Sigmoid colon (tissue), 7 donors: ENCODE data around the gene CEACAM8. TPM values are rescaled to one million over a fixed set of nuclear protein-coding genes. Genes with fewer than 3 reads are reported as not detected.
"Not testable (repeated sequence)": the region's sequence is repeated elsewhere in the genome, so short reads cannot be mapped to it uniquely, and the experiment has no call there.

Source experiments
- DNase-seq: peaks from one replicate; pipeline ENCODE4 v3.0.0-alpha.2; 2019
- H3K27ac ChIP-seq, 4 donors: fragments of 200-600 bp; sonication (generic); one replicate each; pipeline ENCODE4 v1.5.1; 2016 to 2019; ENCODE audit warnings: mild to moderate bottlenecking in 1 of 4
- H3K27me3 ChIP-seq, 3 donors: fragments of 200-600 bp; sonication (generic); one replicate each; pipeline ENCODE4 v1.5.1; 2019; ENCODE audit warnings: mild to moderate bottlenecking in 1 of 3
- H3K36me3 ChIP-seq, 4 donors: fragments of 200-600 bp; sonication (generic); one replicate each; pipeline ENCODE4 v1.5.1; 2016 to 2019
- H3K4me1 ChIP-seq, 4 donors: fragments of 200-600 bp; sonication (generic); one replicate each; pipeline ENCODE4 v1.5.1; 2017 to 2019
- H3K4me3 ChIP-seq, 4 donors: fragments of 200-600 bp; sonication (generic); one replicate each; pipeline ENCODE4 v1.5.1; 2017 to 2019; ENCODE audit warnings: mild to moderate bottlenecking in 2 of 4, moderate library complexity in 1 of 4
- H3K9me3 ChIP-seq, 4 donors: fragments of 200-600 bp in 3 of 4; sonication (generic) in 3 of 4; one replicate each; pipeline versions ENCODE4 v1.5.1 to v1.6.1; 2013 to 2019
- CTCF ChIP-seq, 4 experiments: fragments of 450-650 bp in 3 of 4; fragments of 200-600 bp in 1 of 4; IDR thresholded peaks; one replicate each; pipeline ENCODE4 v1.5.1; 2016 to 2019; ENCODE audit warnings: antibody characterized with exemption in 4 of 4, mild to moderate bottlenecking in 3 of 4, moderate library complexity in 2 of 4
- EP300 ChIP-seq, 4 donors: sonication (generic); formaldehyde crosslinking; IDR thresholded peaks; one replicate each; pipeline ENCODE4 v1.6.1; 2017; ENCODE audit warnings: antibody characterized with exemption in 4 of 4
- POLR2A ChIP-seq, 2 donors: fragments of 450-650 bp; IDR thresholded peaks; one replicate each; pipeline ENCODE4 v1.6.1; 2016; ENCODE audit warnings: antibody characterized with exemption in 2 of 2, mild to moderate bottlenecking in 2 of 2, moderate library complexity in 2 of 2
- POLR2AphosphoS5 ChIP-seq, 4 donors: sonication (generic); formaldehyde crosslinking; IDR thresholded peaks; one replicate each; pipeline ENCODE4 v1.6.1; 2017; ENCODE audit warnings: antibody characterized with exemption in 4 of 4
- WGBS, 2 donors: extraction: QIAGEN DNeasy Blood & Tissue Kit; methylation state at CpG; one replicate each; pipeline ENCODE4 v1.1.7; 2013; 5-methylcytosine and 5-hydroxymethylcytosine counted together
- intact Hi-C: fragments of 100-400 bp; cut with DNase I; formaldehyde crosslinking; loops from one replicate; pipeline ENCODE4 v1.15.1; 2023
- polyA plus RNA-seq, 3 donors: library from polyadenylated mRNA; stranded (reverse); fragments of 200-250 nt; gene quantifications; one replicate each; pipeline ENCODE4 v1.2.3, GENCODE V29; 2013
- total RNA-seq, 4 donors: library from RNA; depleted of rRNA; stranded (reverse); fragments of >200 nt; gene quantifications; one replicate each; pipeline ENCODE4 v1.1.0, GENCODE V29; 2016
- donor health status: healthy with polysubstance abuse.
- donor health status: Bipolar disorder and iron deficiency.
- donor health status: healthy.

CEACAM8 gene
- total and polyA plus RNA-seq, 7 donors: 0.69 to 0.76 TPM; not detected in 5

- Histone ChIP-seq H3K27ac (no peak overlapping the region), H3K36me3 (no peaks in the 10 kb centered on the region), H3K4me1 (peaks cover 0 to 5% (median 3%) of the 10 kb centered on the region in 4 donors), H3K27me3 (peaks cover 0 to 13% (median 0%) of the 10 kb centered on the region in 3 donors), H3K4me3 (no peak overlapping the region), H3K9me3 (no peaks in the 10 kb centered on the region)
- intact Hi-C loops: no loop called here
- no peak for DNase-seq
- TF ChIP-seq EP300 (IDR thresholded peaks at IDR 0.05) (no peak), CTCF (IDR thresholded peaks at IDR 0.05) (peak; percentile 9 to 59 (median 42))
- 14 to 20% methylated on average over 7 of the region's 7 CpGs for WGBS, 2 donors
Measured at GRCh38 chr19:42563352-42564210, 31.1 kb downstream of the CEACAM8 start.

- intact Hi-C loops: no loop called here
- no peak for DNase-seq
Measured at GRCh38 chr19:42561512-42561911, 33.2 kb downstream of the CEACAM8 start.

GRCh38 chr19:42560731-42561130, 34.0 kb downstream of the CEACAM8 start:
- Histone ChIP-seq H3K9me3 (no peaks in the 10 kb centered on the region), H3K27ac (no peak overlapping the region), H3K4me1 (peaks cover 0 to 5% (median 0%) of the 10 kb centered on the region in 4 donors), H3K27me3 (peaks cover 0 to 13% (median 0%) of the 10 kb centered on the region in 3 donors), H3K36me3 (no peaks in the 10 kb centered on the region), H3K4me3 (no peak overlapping the region)
- intact Hi-C loops: no loop called here
- 83 to 90% methylated on average over 4 of the region's 4 CpGs for WGBS, 2 donors
- DNase-seq: no peak
- TF ChIP-seq EP300 (IDR thresholded peaks at IDR 0.05) (no peak), CTCF (IDR thresholded peaks at IDR 0.05) (no peak), POLR2AphosphoS5 (IDR thresholded peaks at IDR 0.05) (no peak), POLR2A (IDR thresholded peaks at IDR 0.05) (no peak)

More at GRCh38 chr19:42561512-42561911, 33.2 kb downstream of the CEACAM8 start:
- Histone ChIP-seq H3K27me3 (peaks cover 0 to 13% (median 0%) of the 10 kb centered on the region in 3 donors), H3K27ac (no peak overlapping the region), H3K4me1 (peaks cover 0 to 5% (median 0%) of the 10 kb centered on the region in 4 donors), H3K36me3 (no peaks in the 10 kb centered on the region), H3K4me3 (no peak overlapping the region), H3K9me3 (no peaks in the 10 kb centered on the region)
- WGBS, 2 donors: 59 to 81% methylated on average over 2 of the region's 2 CpGs
- TF ChIP-seq EP300 (IDR thresholded peaks at IDR 0.05) (no peak), CTCF (IDR thresholded peaks at IDR 0.05) (no peak), POLR2A (IDR thresholded peaks at IDR 0.05) (no peak), POLR2AphosphoS5 (IDR thresholded peaks at IDR 0.05) (no peak)

- 60 to 63% methylated on average over 7 of the region's 7 CpGs for WGBS, 2 donors
- H3K27me3 ChIP-seq: peaks cover 0 to 13% (median 0%) of the 10 kb centered on the region in 3 donors
- DNase-seq: no peak
Measured at GRCh38 chr19:42558450-42559150, 36.1 kb downstream of the CEACAM8 start.

GRCh38 chr19:42557386-42557871, 37.3 kb downstream of the CEACAM8 start:
- H3K36me3 ChIP-seq, H3K4me3 ChIP-seq: not testable (repeated sequence)
- WGBS, 2 donors: 71 to 77% methylated on average over 10 of the region's 10 CpGs

More at GRCh38 chr19:42558450-42559150, 36.1 kb downstream of the CEACAM8 start:
- TF ChIP-seq EP300 (IDR thresholded peaks at IDR 0.05) (no peak), POLR2A (IDR thresholded peaks at IDR 0.05) (no peak), POLR2AphosphoS5 (IDR thresholded peaks at IDR 0.05) (no peak), CTCF (IDR thresholded peaks at IDR 0.05) (no peak)
- Histone ChIP-seq H3K4me1 (no peaks in the 10 kb centered on the region), H3K27ac (no peak overlapping the region), H3K4me3 (no peak overlapping the region), H3K9me3 (no peaks in the 10 kb centered on the region), H3K36me3 (no peaks in the 10 kb centered on the region)
- intact Hi-C loops: no loop called here

More at GRCh38 chr19:42557386-42557871, 37.3 kb downstream of the CEACAM8 start:
- H3K27ac ChIP-seq, H3K4me1 ChIP-seq, intact Hi-C loops, DNase-seq, H3K9me3 ChIP-seq: not testable (repeated sequence)
- H3K27me3 ChIP-seq: peaks cover 0 to 11% (median 0%) of the 10 kb centered on the region in 3 donors
